SK-N-SH (cell line): Measurements from ENCODE around the gene NDUFC1. TPM values are rescaled to one million over a fixed set of nuclear protein-coding genes. Genes with fewer than 3 reads are reported as not detected.

ENCODE experiments used
- CTCF ChIA-PET: fragments of 300-600, 350-600 bp; formaldehyde crosslinking; extraction: SDS; loops from one replicate; lab custom pipeline; 2021; lab: Yijun Ruan, JAX
- POLR2A ChIA-PET: fragments of 350-600 bp; sonication (Branson Sonifier 250); formaldehyde crosslinking; extraction: SDS; loops from one replicate; lab custom pipeline; 2020; ENCODE audit warnings: antibody characterized with exemption, inconsistent platforms; lab: Yijun Ruan, JAX
- DNase-seq: peaks from one replicate; pipeline ENCODE4 v3.0.0; 2012
- H2AFZ ChIP-seq: fragments of 200-600 bp; sonication (generic); 2 replicates; pipeline ENCODE4 v1.8.1; 2016; ENCODE audit warnings: antibody characterized with exemption, mild to moderate bottlenecking, low read depth
- H3F3A ChIP-seq: fragments of 200-600 bp; sonication (generic); replicated peaks from 2 replicates; pipeline ENCODE3; 2016; ENCODE audit warnings: antibody characterized with exemption, mild to moderate bottlenecking; ENCODE audit not compliant: insufficient read depth
- H3K27ac ChIP-seq, 2 experiments: fragments of 200-500 bp in 1 of 2; fragments of 200-600 bp in 1 of 2; sonication (Bioruptor generic) in 1 of 2; sonication (generic), shearing (Covaris generic) in 1 of 2; 2 replicates each; pipeline versions ENCODE4 v1.5.1 to v1.6.1; 2014 to 2016; ENCODE audit warnings: low read depth in 2 of 2, inconsistent platforms in 1 of 2, low read length in 1 of 2, mild to moderate bottlenecking in 1 of 2, mixed read lengths in 1 of 2
- H3K27me3 ChIP-seq: fragments of 200-600 bp; sonication (generic), shearing (Covaris generic); 2 replicates; pipeline ENCODE4 v1.6.1; 2016; ENCODE audit warnings: mixed run types; ENCODE audit not compliant: insufficient read depth
- H3K36me3 ChIP-seq, 2 experiments: fragments of 200-500 bp in 1 of 2; fragments of 200-600 bp in 1 of 2; sonication (Bioruptor generic) in 1 of 2; sonication (generic) in 1 of 2; replicated peaks in 1 of 2; 2 replicates each; pipeline versions ENCODE3 to v1.5.1; 2014 to 2016; ENCODE audit warnings: low read length in 1 of 2, mild to moderate bottlenecking in 1 of 2; ENCODE audit not compliant: insufficient read depth in 2 of 2, control insufficient read depth in 1 of 2
- H3K4me1 ChIP-seq, 2 experiments: fragments of 200-500 bp in 1 of 2; fragments of 200-600 bp in 1 of 2; sonication (Bioruptor generic) in 1 of 2; sonication (generic), shearing (Covaris generic) in 1 of 2; 2 replicates each; pipeline versions ENCODE4 v1.5.1 to v1.6.1; 2014 to 2016; ENCODE audit warnings: low read depth in 1 of 2, low read length in 1 of 2, mixed run types in 1 of 2; ENCODE audit not compliant: insufficient read depth in 2 of 2, control insufficient read depth in 1 of 2
- H3K4me2 ChIP-seq: fragments of 200-600 bp; sonication (generic), shearing (Covaris generic); 2 replicates; pipeline ENCODE4 v1.6.1; 2017; ENCODE audit warnings: mixed run types
- H3K4me3 ChIP-seq, 2 experiments: fragments of 200-500 bp in 1 of 2; fragments of 200-600 bp in 1 of 2; sonication (Bioruptor generic) in 1 of 2; sonication (generic), shearing (Covaris generic) in 1 of 2; 2 replicates each; pipeline versions ENCODE4 v1.5.1 to v1.8.1; 2014 to 2016; ENCODE audit warnings: low read depth in 2 of 2, inconsistent platforms in 1 of 2, low read length in 1 of 2, mild to moderate bottlenecking in 1 of 2, mixed read lengths in 1 of 2, moderate library complexity in 1 of 2
- H3K79me2 ChIP-seq: fragments of 200-600 bp; sonication (generic); 2 replicates; pipeline ENCODE4 v1.8.1; 2017; ENCODE audit warnings: mild to moderate bottlenecking; ENCODE audit not compliant: insufficient read depth
- H3K9ac ChIP-seq: fragments of 200-600 bp; sonication (generic); 2 replicates; pipeline ENCODE4 v1.6.1; 2017; ENCODE audit warnings: mixed run types
- H3K9me2 ChIP-seq: fragments of 200-600 bp; sonication (generic); 2 replicates; pipeline ENCODE4 v1.6.1; 2017; ENCODE audit warnings: mixed run types
- H3K9me3 ChIP-seq: fragments of 200-600 bp; sonication (generic); 2 replicates; pipeline ENCODE4 v1.6.1; 2017; ENCODE audit warnings: mixed run types, mild to moderate bottlenecking, moderate library complexity
- H4K20me1 ChIP-seq: fragments of 200-600 bp; sonication (generic); 2 replicates; pipeline ENCODE4 v1.6.1; 2017; ENCODE audit warnings: mild to moderate bottlenecking, mixed run types; ENCODE audit not compliant: insufficient read depth
- EP300 ChIP-seq, 2 experiments: IDR thresholded peaks; 2 replicates each; pipeline versions ENCODE4 v1.4.0 to v1.6.1; 2012; ENCODE audit warnings: borderline replicate concordance in 1 of 2, low read depth in 1 of 2, low read length in 1 of 2
- FOXJ3 ChIP-seq: sonication (generic); formaldehyde crosslinking; IDR thresholded peaks from 2 replicates; pipeline ENCODE4 v1.5.1; 2020; ENCODE audit warnings: mild to moderate bottlenecking, missing genetic modification reagents
- FOXM1 ChIP-seq: IDR thresholded peaks from 2 replicates; pipeline ENCODE4 v1.4.0; 2012; ENCODE audit warnings: low read depth, mild to moderate bottlenecking
- GABPA ChIP-seq: IDR thresholded peaks from 2 replicates; pipeline ENCODE4 v1.4.0; 2012; ENCODE audit warnings: low read depth, mild to moderate bottlenecking
- GATA2 ChIP-seq: sonication (generic); formaldehyde crosslinking; IDR thresholded peaks from 2 replicates; pipeline ENCODE4 v1.5.0; 2020; ENCODE audit warnings: mild to moderate bottlenecking, missing genetic modification reagents
- POLR2AphosphoS5 ChIP-seq: IDR thresholded peaks from 2 replicates; pipeline ENCODE4 v1.6.1; 2012; ENCODE audit warnings: low read depth, low read length
- RCOR1 ChIP-seq: fragments of 150-350 bp; IDR thresholded peaks from 2 replicates; pipeline ENCODE4 v1.6.1; 2017; ENCODE audit warnings: antibody characterized with exemption, low read length
- REST ChIP-seq: IDR thresholded peaks from 2 replicates; pipeline ENCODE4 v1.6.1; 2012; ENCODE audit warnings: mild to moderate bottlenecking, low read depth, low read length, moderate library complexity
- SMC3 ChIP-seq: IDR thresholded peaks from 2 replicates; pipeline ENCODE4 v1.6.1; 2012; ENCODE audit warnings: low read depth, low read length, improper control_type of control experiment
- TCF12 ChIP-seq: IDR thresholded peaks from 2 replicates; pipeline ENCODE4 v1.4.0; 2012
- USF1 ChIP-seq: IDR thresholded peaks from 2 replicates; pipeline ENCODE4 v1.4.0; 2012; ENCODE audit warnings: low read depth, borderline replicate concordance
- WGBS: methylation state at CpG from one replicate; pipeline ENCODE4 v1.1.6; 2017; ENCODE audit warnings: low lambda C conversion rate; 5-methylcytosine and 5-hydroxymethylcytosine counted together
- polyA plus RNA-seq, 3 experiments: library from polyadenylated mRNA; depleted of rRNA; stranded (reverse); fragments of >200 nt; gene quantifications; 2 replicates each; pipeline ENCODE4 v1.2.3, GENCODE V29; 2012

NDUFC1 gene
- polyA plus RNA-seq, 1 of the 3 experiments (the other 2 are of a cell fraction) = 101 TPM

GRCh38 chr4:139247700-139248238 is 54.5 kb downstream of the NDUFC1 start:
- no peak overlapping the region for H3K4me3 ChIP-seq
- no peak overlapping the region for H2AFZ ChIP-seq
- H3K4me1 ChIP-seq = peaks cover 7 to 28% of the 10 kb centered on the region in 2 experiments
- DNase-seq = no peak
- CTCF ChIA-PET = interaction anchor here (1.0 to 1.1 kb wide), 2 partner anchors 15 to 20 kb away, joined by 3 read pairs; no protein-coding TSS in a partner anchor
- H3K27ac ChIP-seq = peak overlapping the region; percentile 10 to 59; a peak in 3 of 4 replicates
- H3K9ac ChIP-seq = no peak overlapping the region
- POLR2A ChIA-PET = no interaction called here
- 53% methylated on average over 4 of the region's 4 CpGs for WGBS
- no peaks in the 10 kb centered on the region for H3K36me3 ChIP-seq
- H3K9me3 ChIP-seq = no peaks in the 10 kb centered on the region
- peak in 1 of 2 experiments; percentile 55; a peak in 1 of 4 replicates for TF ChIP-seq EP300 (IDR thresholded peaks at IDR 0.05; ENCODE audit: borderline replicate concordance in 1 of 2, low read depth in 1 of 2, low read length in 1 of 2)
- no peak for TF ChIP-seq GABPA
- peak; percentile 38; the same call in 1 of the 2 replicates for TF ChIP-seq GATA2 (CRISPR knock-in tag)
- TF ChIP-seq RCOR1 = peak; percentile 18; the same call in 1 of the 2 replicates
- TF ChIP-seq TCF12 = peak; percentile 29; the same call in 1 of the 2 replicates
- TF ChIP-seq, all 33 proteins: peak for 4
- no peak overlapping the region for H3K4me2 ChIP-seq
- peaks cover 40% of the 10 kb centered on the region for H3F3A ChIP-seq
- no peaks in the 10 kb centered on the region for H4K20me1 ChIP-seq
- H3K9me2 ChIP-seq = no peaks in the 10 kb centered on the region
- H3K27me3 ChIP-seq = no peaks in the 10 kb centered on the region
- no peaks in the 10 kb centered on the region for H3K79me2 ChIP-seq

GRCh38 chr4:139247241-139247640 is 55.0 kb downstream of the NDUFC1 start:
- H3K27me3 ChIP-seq = no peaks in the 10 kb centered on the region
- H3K79me2 ChIP-seq = no peaks in the 10 kb centered on the region
- no peak overlapping the region for H3K4me3 ChIP-seq
- H3K36me3 ChIP-seq = no peaks in the 10 kb centered on the region
- peaks cover 7 to 34% of the 10 kb centered on the region in 2 experiments for H3K4me1 ChIP-seq
- DNase-seq = no peak
- no peak overlapping the region for H2AFZ ChIP-seq
- H3K9ac ChIP-seq = no peak overlapping the region
- peak overlapping the region; percentile 10 to 59; a peak in 1 of 4 replicates for H3K27ac ChIP-seq
- POLR2A ChIA-PET = no interaction called here
- no peaks in the 10 kb centered on the region for H3K9me3 ChIP-seq
- H3K9me2 ChIP-seq = no peaks in the 10 kb centered on the region
- CTCF ChIA-PET = interaction anchor here (1.0 kb wide), 1 partner anchor 14 kb away, joined by 3 read pairs; no protein-coding TSS in a partner anchor
- H4K20me1 ChIP-seq = no peaks in the 10 kb centered on the region
- no peak overlapping the region for H3K4me2 ChIP-seq
- H3F3A ChIP-seq = peaks cover 45% of the 10 kb centered on the region
- TF ChIP-seq POLR2AphosphoS5 = no peak
- no peak for TF ChIP-seq FOXM1
- no peak for TF ChIP-seq FOXJ3
- TF ChIP-seq USF1 = no peak
- no peak for TF ChIP-seq RCOR1
- TF ChIP-seq REST = no peak
- no peak for TF ChIP-seq SMC3
